ENCODE results near the gene PLEKHA7. TPM values are rescaled to one million over a fixed set of nuclear protein-coding genes. Genes with fewer than 3 reads are reported as not detected.

PLEKHA7 gene
- total RNA-seq, 1 donor from 2014 or later: 45.9 TPM

DNA sequence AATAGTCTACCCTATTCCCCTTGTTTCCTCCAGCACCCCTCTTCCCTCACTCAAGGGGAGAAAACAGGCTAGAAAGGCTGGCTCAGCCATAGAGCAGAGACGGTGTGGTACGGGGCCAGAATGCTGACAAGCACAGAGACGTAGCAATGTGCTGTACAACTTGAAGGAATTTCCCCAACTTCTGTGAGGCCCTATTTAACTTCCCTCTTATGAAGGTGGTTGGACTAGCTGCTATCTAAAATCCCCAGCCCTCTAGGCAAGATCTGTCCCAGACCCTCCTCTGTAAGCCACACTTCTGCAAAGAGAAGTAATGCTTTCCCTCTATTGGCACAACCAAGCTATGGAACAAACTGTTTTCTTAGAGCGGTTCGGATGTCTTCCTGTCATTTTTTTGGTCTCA lies 37.8 kb downstream of the PLEKHA7 start:
- no peaks in the 10 kb centered on the region for H3K9me3 ChIP-seq
- DNase-seq (ENCODE audit: extremely low spot score in 2 of 2): no peak
- intact Hi-C loops (cut with DNase I): no loop called here
- TF ChIP-seq POLR2AphosphoS5 (IDR thresholded peaks at IDR 0.05; ENCODE audit: insufficient read depth in 1 of 2, low read depth in 1 of 2): no peak
- no peak for TF ChIP-seq POLR2A (IDR thresholded peaks at IDR 0.05)
- TF ChIP-seq, protein P1, sequence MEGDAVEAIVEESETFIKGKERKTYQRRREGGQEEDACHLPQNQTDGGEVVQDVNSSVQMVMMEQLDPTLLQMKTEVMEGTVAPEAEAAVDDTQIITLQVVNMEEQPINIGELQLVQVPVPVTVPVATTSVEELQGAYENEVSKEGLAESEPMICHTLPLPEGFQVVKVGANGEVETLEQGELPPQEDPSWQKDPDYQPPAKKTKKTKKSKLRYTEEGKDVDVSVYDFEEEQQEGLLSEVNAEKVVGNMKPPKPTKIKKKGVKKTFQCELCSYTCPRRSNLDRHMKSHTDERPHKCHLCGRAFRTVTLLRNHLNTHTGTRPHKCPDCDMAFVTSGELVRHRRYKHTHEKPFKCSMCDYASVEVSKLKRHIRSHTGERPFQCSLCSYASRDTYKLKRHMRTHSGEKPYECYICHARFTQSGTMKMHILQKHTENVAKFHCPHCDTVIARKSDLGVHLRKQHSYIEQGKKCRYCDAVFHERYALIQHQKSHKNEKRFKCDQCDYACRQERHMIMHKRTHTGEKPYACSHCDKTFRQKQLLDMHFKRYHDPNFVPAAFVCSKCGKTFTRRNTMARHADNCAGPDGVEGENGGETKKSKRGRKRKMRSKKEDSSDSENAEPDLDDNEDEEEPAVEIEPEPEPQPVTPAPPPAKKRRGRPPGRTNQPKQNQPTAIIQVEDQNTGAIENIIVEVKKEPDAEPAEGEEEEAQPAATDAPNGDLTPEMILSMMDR (IDR thresholded peaks at IDR 0.05): no peak
- H3K27me3 ChIP-seq: no peaks in the 10 kb centered on the region
- peaks cover 2% of the 10 kb centered on the region for H3K4me1 ChIP-seq
- no peak overlapping the region for H3K4me3 ChIP-seq
- no peak overlapping the region for H3K27ac ChIP-seq
- no peaks in the 10 kb centered on the region for H3K36me3 ChIP-seq

- Histone ChIP-seq H3K27me3 (no peaks in the 10 kb centered on the region), H3K9me3 (no peaks in the 10 kb centered on the region), H3K4me1 (no peaks in the 10 kb centered on the region), H3K27ac (no peak overlapping the region), H3K4me3 (no peak overlapping the region), H3K36me3 (no peaks in the 10 kb centered on the region)
- no peak for TF ChIP-seq POLR2A (IDR thresholded peaks at IDR 0.05)
- no peak for TF ChIP-seq POLR2AphosphoS5 (IDR thresholded peaks at IDR 0.05; ENCODE audit: insufficient read depth in 1 of 2, low read depth in 1 of 2)
- TF ChIP-seq, protein P1 (IDR thresholded peaks at IDR 0.05): no peak
- intact Hi-C loops (cut with DNase I): no loop called here
- DNase-seq (ENCODE audit: extremely low spot score in 2 of 2): no peak
Measured at GRCh38 chr11:16975906-16976305, 38.3 kb downstream of the PLEKHA7 start.

DNA sequence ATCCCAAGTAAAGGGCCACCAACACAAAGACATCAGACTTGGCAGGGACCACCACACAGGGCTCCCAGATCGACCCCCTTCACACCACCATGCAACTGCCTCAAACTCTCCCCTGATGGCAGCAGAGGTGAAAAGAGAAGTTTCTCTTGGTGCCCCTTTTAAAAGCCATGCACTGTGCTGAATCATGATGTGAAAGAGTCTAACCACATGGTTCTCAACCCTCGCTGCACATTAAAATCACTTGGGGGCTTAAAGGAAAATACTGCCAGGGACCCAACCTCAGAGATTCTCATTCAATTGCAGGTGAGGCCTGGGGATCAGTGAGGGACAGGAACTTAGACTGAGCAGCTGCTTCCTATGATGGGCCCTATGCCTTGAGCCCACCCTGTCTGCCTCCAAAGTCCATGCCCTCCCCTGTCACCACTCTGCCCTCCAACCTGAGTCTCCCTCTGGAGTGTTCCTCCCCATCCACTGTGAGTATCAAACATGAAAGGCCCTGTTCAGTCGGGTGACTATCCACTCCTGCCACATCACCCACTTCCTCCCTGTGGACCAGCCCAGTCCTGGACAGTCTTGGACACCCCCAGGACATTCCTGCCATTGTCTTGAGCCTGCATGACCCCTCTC lies 40.8 kb downstream of the PLEKHA7 start:
- H3K36me3 ChIP-seq: no peaks in the 10 kb centered on the region
- no peaks in the 10 kb centered on the region for H3K27me3 ChIP-seq
- no peak overlapping the region for H3K27ac ChIP-seq
- no peaks in the 10 kb centered on the region for H3K9me3 ChIP-seq
- H3K4me1 ChIP-seq: no peaks in the 10 kb centered on the region
- intact Hi-C loops (cut with DNase I): no loop called here
- no peak for TF ChIP-seq POLR2AphosphoS5 (IDR thresholded peaks at IDR 0.05; ENCODE audit: insufficient read depth in 1 of 2, low read depth in 1 of 2)
- TF ChIP-seq, protein P1 (IDR thresholded peaks at IDR 0.05): no peak
- no peak for TF ChIP-seq POLR2A (IDR thresholded peaks at IDR 0.05)
- DNase-seq (ENCODE audit: extremely low spot score in 2 of 2): no peak
- no peak overlapping the region for H3K4me3 ChIP-seq

DNA sequence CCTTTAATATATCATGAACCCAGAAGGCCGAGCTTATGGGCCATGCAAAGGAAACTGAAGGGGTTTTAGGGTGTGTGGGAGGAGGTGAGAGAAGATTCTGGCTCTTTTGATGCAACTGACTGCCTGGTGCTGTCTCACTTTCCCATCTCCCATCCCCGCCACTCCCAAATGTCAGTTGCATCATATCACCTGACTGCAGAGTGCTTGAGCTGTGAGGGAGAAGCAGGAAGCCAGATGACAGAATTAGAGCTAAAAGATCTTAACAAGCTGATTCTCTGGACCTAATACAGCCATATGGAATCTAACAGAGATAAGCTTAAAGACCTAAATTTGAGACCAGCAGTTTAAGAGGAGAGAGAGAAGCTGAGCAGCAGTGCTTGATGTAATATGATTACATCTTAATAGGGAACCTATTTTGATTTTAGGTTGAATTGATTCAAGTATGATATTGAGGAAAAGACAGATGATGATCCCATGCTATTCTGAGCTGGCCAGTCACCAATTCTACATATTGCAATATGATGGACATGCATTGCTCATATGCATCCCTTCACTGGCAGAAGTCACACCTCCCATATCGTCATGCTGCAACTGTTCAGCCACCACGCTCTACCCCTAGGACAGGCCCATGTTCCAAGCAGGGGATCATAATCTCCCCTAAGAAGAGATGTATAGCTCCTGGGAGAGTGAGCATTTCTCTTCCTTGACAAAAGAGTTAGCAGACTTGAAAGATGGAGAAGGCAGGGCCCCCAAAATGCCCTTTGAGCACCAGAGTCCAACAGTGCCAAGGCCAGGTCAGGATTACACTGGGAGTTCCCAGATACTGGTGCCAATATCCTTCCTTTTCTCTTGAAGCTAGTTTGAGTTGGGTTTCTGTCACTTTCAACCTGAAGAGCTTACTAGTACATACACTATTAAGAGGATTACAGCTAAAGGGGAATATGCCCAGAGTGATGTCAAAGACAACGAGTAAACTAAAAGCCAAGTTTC lies 44.9 kb downstream of the PLEKHA7 start:
- TF ChIP-seq POLR2A (IDR thresholded peaks at IDR 0.05) (no peak), POLR2AphosphoS5 (IDR thresholded peaks at IDR 0.05; ENCODE audit: insufficient read depth in 1 of 2, low read depth in 1 of 2) (no peak)
- TF ChIP-seq, protein P1 (IDR thresholded peaks at IDR 0.05): no peak
- Histone ChIP-seq H3K9me3 (no peaks in the 10 kb centered on the region), H3K27ac (no peak overlapping the region), H3K36me3 (no peaks in the 10 kb centered on the region), H3K4me1 (no peaks in the 10 kb centered on the region), H3K4me3 (no peak overlapping the region), H3K27me3 (no peaks in the 10 kb centered on the region)
- no peak for DNase-seq (ENCODE audit: extremely low spot score in 2 of 2)
- intact Hi-C loops (cut with DNase I): no loop called here

Data from vagina (tissue), 2 donors.